ENCODE data around the gene ZDHHC12.

ZDHHC12 gene

DNA sequence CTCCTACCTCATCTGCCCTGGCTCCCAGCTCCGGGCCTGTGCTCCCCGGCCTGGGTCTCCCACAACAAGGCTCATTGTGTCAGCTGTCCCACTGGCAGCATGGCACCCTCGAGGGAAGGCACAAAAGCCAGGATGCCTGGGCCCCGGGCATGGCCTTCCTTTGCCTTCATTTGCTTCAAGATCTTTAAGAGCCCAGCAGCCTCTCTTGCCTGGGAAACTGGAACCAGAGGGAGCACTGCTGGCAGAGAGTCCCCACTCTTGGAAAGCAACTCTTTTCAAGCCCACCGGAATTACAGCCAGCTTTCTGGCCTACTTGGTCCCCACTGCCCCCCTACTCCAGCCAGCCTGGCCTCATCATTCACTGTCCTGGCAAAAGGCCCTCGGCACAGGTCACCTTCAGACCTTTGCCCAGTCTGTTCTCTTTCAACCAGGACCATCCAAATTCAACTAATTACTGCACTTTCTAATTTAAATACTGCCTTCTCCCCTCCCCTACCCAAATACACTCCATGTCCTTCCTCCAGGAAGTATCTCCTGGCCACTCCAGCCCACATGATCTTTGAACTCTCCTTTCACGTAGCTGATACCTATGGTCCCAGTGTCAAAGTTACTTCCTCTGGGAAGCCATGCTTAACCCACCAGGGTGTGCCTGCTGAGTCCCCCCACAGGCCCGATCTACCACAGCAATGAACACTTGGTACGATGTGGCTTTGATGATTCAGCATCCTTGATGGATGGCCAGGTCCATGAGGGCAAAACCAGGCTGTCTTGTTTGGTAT is 38.9 kb upstream of the ZDHHC12 start:
- ATAC-seq: no peak
- TF ChIP-seq ZNF70 (CRISPR knock-in tag; IDR thresholded peaks at IDR 0.05) (no peak), ESRRG (CRISPR knock-in tag; IDR thresholded peaks at IDR 0.05) (no peak), ZC3H10 (CRISPR knock-in tag; IDR thresholded peaks at IDR 0.05) (no peak), ISL1 (CRISPR knock-in tag; IDR thresholded peaks at IDR 0.05) (no peak), PPARA (CRISPR knock-in tag; IDR thresholded peaks at IDR 0.05; ENCODE audit: borderline replicate concordance) (no peak)
- TF ChIP-seq, protein P1, sequence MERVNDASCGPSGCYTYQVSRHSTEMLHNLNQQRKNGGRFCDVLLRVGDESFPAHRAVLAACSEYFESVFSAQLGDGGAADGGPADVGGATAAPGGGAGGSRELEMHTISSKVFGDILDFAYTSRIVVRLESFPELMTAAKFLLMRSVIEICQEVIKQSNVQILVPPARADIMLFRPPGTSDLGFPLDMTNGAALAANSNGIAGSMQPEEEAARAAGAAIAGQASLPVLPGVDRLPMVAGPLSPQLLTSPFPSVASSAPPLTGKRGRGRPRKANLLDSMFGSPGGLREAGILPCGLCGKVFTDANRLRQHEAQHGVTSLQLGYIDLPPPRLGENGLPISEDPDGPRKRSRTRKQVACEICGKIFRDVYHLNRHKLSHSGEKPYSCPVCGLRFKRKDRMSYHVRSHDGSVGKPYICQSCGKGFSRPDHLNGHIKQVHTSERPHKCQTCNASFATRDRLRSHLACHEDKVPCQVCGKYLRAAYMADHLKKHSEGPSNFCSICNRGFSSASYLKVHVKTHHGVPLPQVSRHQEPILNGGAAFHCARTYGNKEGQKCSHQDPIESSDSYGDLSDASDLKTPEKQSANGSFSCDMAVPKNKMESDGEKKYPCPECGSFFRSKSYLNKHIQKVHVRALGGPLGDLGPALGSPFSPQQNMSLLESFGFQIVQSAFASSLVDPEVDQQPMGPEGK (CRISPR knock-in tag; IDR thresholded peaks at IDR 0.05; ENCODE audit: borderline replicate concordance): no peak
- TF ChIP-seq, protein P2, sequence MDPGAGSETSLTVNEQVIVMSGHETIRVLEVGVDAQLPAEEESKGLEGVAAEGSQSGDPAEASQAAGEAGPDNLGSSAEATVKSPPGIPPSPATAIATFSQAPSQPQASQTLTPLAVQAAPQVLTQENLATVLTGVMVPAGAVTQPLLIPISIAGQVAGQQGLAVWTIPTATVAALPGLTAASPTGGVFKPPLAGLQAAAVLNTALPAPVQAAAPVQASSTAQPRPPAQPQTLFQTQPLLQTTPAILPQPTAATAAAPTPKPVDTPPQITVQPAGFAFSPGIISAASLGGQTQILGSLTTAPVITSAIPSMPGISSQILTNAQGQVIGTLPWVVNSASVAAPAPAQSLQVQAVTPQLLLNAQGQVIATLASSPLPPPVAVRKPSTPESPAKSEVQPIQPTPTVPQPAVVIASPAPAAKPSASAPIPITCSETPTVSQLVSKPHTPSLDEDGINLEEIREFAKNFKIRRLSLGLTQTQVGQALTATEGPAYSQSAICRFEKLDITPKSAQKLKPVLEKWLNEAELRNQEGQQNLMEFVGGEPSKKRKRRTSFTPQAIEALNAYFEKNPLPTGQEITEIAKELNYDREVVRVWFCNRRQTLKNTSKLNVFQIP (CRISPR knock-in tag; IDR thresholded peaks at IDR 0.05; ENCODE audit: borderline replicate concordance, low read depth): no peak
- TF ChIP-seq, protein P3, sequence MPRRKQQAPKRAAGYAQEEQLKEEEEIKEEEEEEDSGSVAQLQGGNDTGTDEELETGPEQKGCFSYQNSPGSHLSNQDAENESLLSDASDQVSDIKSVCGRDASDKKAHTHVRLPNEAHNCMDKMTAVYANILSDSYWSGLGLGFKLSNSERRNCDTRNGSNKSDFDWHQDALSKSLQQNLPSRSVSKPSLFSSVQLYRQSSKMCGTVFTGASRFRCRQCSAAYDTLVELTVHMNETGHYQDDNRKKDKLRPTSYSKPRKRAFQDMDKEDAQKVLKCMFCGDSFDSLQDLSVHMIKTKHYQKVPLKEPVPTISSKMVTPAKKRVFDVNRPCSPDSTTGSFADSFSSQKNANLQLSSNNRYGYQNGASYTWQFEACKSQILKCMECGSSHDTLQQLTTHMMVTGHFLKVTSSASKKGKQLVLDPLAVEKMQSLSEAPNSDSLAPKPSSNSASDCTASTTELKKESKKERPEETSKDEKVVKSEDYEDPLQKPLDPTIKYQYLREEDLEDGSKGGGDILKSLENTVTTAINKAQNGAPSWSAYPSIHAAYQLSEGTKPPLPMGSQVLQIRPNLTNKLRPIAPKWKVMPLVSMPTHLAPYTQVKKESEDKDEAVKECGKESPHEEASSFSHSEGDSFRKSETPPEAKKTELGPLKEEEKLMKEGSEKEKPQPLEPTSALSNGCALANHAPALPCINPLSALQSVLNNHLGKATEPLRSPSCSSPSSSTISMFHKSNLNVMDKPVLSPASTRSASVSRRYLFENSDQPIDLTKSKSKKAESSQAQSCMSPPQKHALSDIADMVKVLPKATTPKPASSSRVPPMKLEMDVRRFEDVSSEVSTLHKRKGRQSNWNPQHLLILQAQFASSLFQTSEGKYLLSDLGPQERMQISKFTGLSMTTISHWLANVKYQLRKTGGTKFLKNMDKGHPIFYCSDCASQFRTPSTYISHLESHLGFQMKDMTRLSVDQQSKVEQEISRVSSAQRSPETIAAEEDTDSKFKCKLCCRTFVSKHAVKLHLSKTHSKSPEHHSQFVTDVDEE (CRISPR knock-in tag; IDR thresholded peaks at IDR 0.05): no peak

DNA sequence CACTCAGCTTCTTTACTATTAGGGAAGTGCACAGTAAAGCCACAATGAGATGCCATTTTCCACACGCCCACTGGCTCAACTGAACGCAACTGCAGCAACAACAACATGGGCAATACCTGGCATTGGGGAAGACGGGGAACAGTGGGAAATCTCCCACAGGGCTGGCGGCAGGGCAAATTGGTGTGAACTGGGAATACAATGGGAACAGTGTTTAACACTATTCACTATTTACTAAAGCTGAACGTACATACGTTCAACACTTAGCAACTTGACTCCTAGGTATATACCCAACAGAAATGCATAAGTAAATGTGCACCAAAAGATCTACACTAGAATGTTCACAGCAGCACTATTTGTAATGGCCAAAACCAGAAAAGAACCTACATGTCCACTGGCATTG is 33.7 kb upstream of the ZDHHC12 start:
- no peak for TF ChIP-seq ZNF565 (CRISPR knock-in tag; conservative IDR thresholded peaks at IDR 0.05; ENCODE audit: low read depth)
- TF ChIP-seq ZFP30 (CRISPR knock-in tag; IDR thresholded peaks at IDR 0.05): no peak
- TF ChIP-seq TOX (CRISPR knock-in tag; IDR thresholded peaks at IDR 0.05; ENCODE audit: borderline replicate concordance): no peak
- TF ChIP-seq SNAI2 (CRISPR knock-in tag; IDR thresholded peaks at IDR 0.05): no peak
- no peak for TF ChIP-seq GLIS3 (CRISPR knock-in tag; IDR thresholded peaks at IDR 0.05)
- no peak for ATAC-seq

DNA sequence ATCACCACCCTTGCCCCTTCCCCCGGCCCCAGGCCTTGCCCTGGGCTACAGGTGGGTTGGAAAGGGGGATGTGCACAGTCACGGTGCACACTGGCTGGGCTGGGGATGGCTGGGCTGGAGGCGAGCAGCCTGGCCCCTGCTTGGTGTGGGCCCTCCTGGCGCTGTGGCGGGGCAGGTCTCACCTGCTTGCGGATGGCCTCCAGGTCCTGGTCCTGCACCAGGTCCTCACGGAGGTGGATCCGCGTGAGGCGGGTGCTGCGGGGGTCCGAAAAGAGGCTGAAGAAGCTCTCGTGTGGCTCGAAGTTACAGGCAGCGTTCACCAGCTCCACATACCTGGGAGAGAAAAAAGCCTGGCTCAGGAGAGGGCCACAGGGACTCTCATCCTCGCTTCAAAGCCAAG is 29.7 kb upstream of the ZDHHC12 start:
- no peak for ATAC-seq
- no peak for TF ChIP-seq CSDC2 (CRISPR knock-in tag; IDR thresholded peaks at IDR 0.05)
- no peak for TF ChIP-seq TCF4 (CRISPR knock-in tag; IDR thresholded peaks at IDR 0.05; ENCODE audit: borderline replicate concordance)
- TF ChIP-seq ESRRG (CRISPR knock-in tag; IDR thresholded peaks at IDR 0.05): no peak
- TF ChIP-seq ZNF8 (CRISPR knock-in tag; IDR thresholded peaks at IDR 0.05): no peak
- TF ChIP-seq ZNF565 (CRISPR knock-in tag; conservative IDR thresholded peaks at IDR 0.05; ENCODE audit: low read depth): no peak
- TF ChIP-seq OSR1 (CRISPR knock-in tag; IDR thresholded peaks at IDR 0.05): no peak
- no peak for TF ChIP-seq ZNF70 (CRISPR knock-in tag; IDR thresholded peaks at IDR 0.05)

DNA sequence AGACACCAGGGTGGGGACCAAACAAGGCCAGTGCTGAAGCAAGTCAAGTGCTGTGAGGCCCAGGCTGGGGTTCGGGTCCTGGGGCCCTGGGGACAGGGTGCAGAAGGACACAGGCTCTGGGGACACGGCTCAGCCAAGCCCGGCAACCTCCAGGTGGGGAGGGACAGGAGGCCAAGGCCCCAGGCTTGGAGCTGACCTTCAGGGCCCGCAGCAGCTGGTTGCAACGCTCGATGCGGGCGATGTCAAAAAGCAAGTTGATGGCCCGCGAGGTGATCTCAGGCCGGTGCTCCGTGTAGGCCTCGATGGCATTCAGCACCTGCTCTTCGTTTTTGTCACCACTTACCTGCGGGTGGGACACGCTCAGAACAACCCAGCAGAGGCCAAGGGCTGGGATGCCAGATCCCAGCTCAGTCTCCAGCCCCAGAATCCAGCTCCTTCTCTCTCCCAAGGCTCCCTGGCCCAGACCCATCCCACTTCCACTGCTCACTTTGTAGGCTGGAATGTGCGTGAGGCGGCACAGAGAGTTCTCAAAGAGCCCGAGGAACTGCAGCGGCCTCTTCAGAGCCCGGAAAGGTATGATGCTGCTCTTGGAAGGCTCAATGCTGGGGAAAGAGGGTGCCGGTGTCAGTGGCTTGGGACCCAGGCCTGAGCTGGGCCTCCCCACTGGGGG is 27.1 kb upstream of the ZDHHC12 start:
- TF ChIP-seq SNAI2 (CRISPR knock-in tag; IDR thresholded peaks at IDR 0.05): no peak
- no peak for ATAC-seq

DNA sequence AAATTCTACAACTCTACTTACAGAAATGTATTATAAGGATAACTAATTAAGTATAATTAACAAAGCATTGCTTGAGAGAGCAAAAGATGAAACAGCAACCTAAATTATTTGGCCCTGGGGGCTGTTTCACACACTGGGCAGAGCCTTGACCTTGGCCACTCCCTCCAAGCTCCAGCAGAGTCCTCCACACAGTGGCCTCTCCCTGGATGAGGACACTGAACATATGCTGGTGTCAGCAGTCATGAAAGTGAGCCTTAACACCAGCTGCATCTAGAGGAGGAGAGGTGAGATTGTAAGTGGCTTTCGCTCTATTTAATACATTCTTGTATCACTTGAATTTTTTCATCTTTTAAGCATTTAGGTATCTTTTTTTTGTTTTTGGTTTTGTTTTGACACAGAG is 23.3 kb upstream of the ZDHHC12 start:
- no peak for ATAC-seq
- TF ChIP-seq, protein P1 (CRISPR knock-in tag; IDR thresholded peaks at IDR 0.05; ENCODE audit: borderline replicate concordance): no peak
- TF ChIP-seq ZFP30 (CRISPR knock-in tag; IDR thresholded peaks at IDR 0.05): no peak
- no peak for TF ChIP-seq ARNTL (CRISPR knock-in tag; IDR thresholded peaks at IDR 0.05; ENCODE audit: borderline replicate concordance, low read depth)
- no peak for TF ChIP-seq TOX (CRISPR knock-in tag; IDR thresholded peaks at IDR 0.05; ENCODE audit: borderline replicate concordance)
- TF ChIP-seq, protein P4, sequence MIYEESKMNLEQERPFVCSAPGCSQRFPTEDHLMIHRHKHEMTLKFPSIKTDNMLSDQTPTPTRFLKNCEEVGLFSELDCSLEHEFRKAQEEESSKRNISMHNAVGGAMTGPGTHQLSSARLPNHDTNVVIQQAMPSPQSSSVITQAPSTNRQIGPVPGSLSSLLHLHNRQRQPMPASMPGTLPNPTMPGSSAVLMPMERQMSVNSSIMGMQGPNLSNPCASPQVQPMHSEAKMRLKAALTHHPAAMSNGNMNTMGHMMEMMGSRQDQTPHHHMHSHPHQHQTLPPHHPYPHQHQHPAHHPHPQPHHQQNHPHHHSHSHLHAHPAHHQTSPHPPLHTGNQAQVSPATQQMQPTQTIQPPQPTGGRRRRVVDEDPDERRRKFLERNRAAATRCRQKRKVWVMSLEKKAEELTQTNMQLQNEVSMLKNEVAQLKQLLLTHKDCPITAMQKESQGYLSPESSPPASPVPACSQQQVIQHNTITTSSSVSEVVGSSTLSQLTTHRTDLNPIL (CRISPR knock-in tag; IDR thresholded peaks at IDR 0.05; ENCODE audit: low read depth): no peak
- TF ChIP-seq RARB (CRISPR knock-in tag; IDR thresholded peaks at IDR 0.05): no peak
- TF ChIP-seq, protein P5, sequence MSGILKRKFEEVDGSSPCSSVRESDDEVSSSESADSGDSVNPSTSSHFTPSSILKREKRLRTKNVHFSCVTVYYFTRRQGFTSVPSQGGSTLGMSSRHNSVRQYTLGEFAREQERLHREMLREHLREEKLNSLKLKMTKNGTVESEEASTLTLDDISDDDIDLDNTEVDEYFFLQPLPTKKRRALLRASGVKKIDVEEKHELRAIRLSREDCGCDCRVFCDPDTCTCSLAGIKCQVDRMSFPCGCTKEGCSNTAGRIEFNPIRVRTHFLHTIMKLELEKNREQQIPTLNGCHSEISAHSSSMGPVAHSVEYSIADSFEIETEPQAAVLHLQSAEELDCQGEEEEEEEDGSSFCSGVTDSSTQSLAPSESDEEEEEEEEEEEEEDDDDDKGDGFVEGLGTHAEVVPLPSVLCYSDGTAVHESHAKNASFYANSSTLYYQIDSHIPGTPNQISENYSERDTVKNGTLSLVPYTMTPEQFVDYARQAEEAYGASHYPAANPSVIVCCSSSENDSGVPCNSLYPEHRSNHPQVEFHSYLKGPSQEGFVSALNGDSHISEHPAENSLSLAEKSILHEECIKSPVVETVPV (CRISPR knock-in tag; IDR thresholded peaks at IDR 0.05): no peak
- TF ChIP-seq TCF4 (CRISPR knock-in tag; IDR thresholded peaks at IDR 0.05; ENCODE audit: borderline replicate concordance): no peak
- no peak for TF ChIP-seq ZNF70 (CRISPR knock-in tag; IDR thresholded peaks at IDR 0.05)
- no peak for TF ChIP-seq ZNF565 (CRISPR knock-in tag; conservative IDR thresholded peaks at IDR 0.05; ENCODE audit: low read depth)
- TF ChIP-seq SNAI2 (CRISPR knock-in tag; IDR thresholded peaks at IDR 0.05): no peak
- TF ChIP-seq ESRRG (CRISPR knock-in tag; IDR thresholded peaks at IDR 0.05): no peak
- TF ChIP-seq BACH2 (CRISPR knock-in tag; IDR thresholded peaks at IDR 0.05; ENCODE audit: borderline replicate concordance): no peak
- TF ChIP-seq PPARA (CRISPR knock-in tag; IDR thresholded peaks at IDR 0.05; ENCODE audit: borderline replicate concordance): no peak
- no peak for TF ChIP-seq ZNF8 (CRISPR knock-in tag; IDR thresholded peaks at IDR 0.05)

Measured in SK-N-SH treated with all-trans-retinoic acid at 6 μM for 48 hours (cell line).